Measurements from ENCODE around the gene TMEM150C.

DNA sequence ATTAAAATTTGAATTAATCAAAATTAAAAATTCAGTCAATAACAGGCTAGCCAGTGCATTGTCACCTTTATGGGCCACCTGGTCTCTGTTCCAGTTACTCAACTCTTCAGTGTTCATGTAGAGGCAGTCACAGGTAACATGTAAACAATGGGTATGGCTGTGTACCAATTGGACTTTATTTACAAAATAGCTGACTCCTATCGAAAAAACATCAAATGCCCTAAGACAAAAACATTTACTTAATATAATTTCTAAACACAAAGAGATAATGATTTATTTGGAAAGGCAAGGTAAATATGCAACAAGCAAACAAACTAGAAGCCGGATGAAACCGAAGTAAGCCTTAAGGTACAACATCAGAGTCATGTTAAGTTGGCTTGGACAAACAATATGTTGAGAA is 8.8 kb downstream of the TMEM150C start:
- TF ChIP-seq POLR2AphosphoS5 (IDR thresholded peaks at IDR 0.05; ENCODE audit: insufficient read depth in 1 of 2, low read depth in 1 of 2) = no peak
- TF ChIP-seq, protein P1, sequence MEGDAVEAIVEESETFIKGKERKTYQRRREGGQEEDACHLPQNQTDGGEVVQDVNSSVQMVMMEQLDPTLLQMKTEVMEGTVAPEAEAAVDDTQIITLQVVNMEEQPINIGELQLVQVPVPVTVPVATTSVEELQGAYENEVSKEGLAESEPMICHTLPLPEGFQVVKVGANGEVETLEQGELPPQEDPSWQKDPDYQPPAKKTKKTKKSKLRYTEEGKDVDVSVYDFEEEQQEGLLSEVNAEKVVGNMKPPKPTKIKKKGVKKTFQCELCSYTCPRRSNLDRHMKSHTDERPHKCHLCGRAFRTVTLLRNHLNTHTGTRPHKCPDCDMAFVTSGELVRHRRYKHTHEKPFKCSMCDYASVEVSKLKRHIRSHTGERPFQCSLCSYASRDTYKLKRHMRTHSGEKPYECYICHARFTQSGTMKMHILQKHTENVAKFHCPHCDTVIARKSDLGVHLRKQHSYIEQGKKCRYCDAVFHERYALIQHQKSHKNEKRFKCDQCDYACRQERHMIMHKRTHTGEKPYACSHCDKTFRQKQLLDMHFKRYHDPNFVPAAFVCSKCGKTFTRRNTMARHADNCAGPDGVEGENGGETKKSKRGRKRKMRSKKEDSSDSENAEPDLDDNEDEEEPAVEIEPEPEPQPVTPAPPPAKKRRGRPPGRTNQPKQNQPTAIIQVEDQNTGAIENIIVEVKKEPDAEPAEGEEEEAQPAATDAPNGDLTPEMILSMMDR (IDR thresholded peaks at IDR 0.05) = no peak
- no peak for TF ChIP-seq POLR2A (IDR thresholded peaks at IDR 0.05)
